HCT116 (cell line): ENCODE data around the gene DNAJB1. TPM values are rescaled to one million over a fixed set of nuclear protein-coding genes. Genes with fewer than 3 reads are reported as not detected.
"Not testable (repeated sequence)": the region's sequence is repeated elsewhere in the genome, so short reads cannot be mapped to it uniquely, and the experiment has no call there.

ENCODE experiments used
- ATAC-seq: fragments of 200-7000 bp; cut with Tn5 transposase; 2 replicates; pipeline ENCODE4 v1.9.1; 2020; ENCODE audit warnings: mild to moderate bottlenecking, moderate library complexity
- BruUV-seq: library from RNA; stranded (reverse); fragments of 400-500 nt; replicated peaks from 2 replicates; lab custom pipeline; 2021; lab: Mats Ljungman, UMichigan
- CTCF ChIA-PET: fragments of 300-600 bp; sonication (Branson Sonifier 250); formaldehyde crosslinking; loops from one replicate; lab custom pipeline; 2021; ENCODE audit warnings: antibody characterized with exemption; lab: Charles Lee
- POLR2A ChIA-PET: fragments of 300-600, 350-600 bp; sonication (Branson Sonifier 250); formaldehyde crosslinking; loops from one replicate; lab custom pipeline; 2021; ENCODE audit warnings: antibody characterized with exemption; lab: Charles Lee
- RAD21 ChIA-PET, 2 experiments: fragments of 300-600 bp; sonication (Branson Sonifier 250); formaldehyde crosslinking; loops; one replicate each; lab custom pipeline; 2023; ENCODE audit warnings: low total read pairs in 2 of 2; ENCODE audit not compliant: uncharacterized antibody in 2 of 2, unreplicated experiment in 2 of 2, low non-redundant PET in 1 of 2; lab: Charles Lee
- DNase-seq: peaks from one replicate; pipeline ENCODE4 v3.0.0-alpha.2; 2010; ENCODE audit warnings: low read depth, low spot score
- H2AFZ ChIP-seq: fragments of 200-600 bp; shearing (Covaris generic), sonication (generic); 2 replicates; pipeline ENCODE4 v1.6.1; 2017; ENCODE audit warnings: low read depth, mixed run types, mixed read lengths, antibody characterized with exemption, low read length; ENCODE audit not compliant: poor library complexity, severe bottlenecking
- H3K27ac ChIP-seq: 2 replicates; pipeline ENCODE4 v1.5.1; 2012; ENCODE audit warnings: low read depth, low read length
- H3K27me3 ChIP-seq: fragments of 200-600 bp; sonication (generic); 2 replicates; pipeline ENCODE4 v1.6.1; 2016; ENCODE audit warnings: mixed run types, low read length, mixed read lengths; ENCODE audit not compliant: insufficient read depth
- H3K36me3 ChIP-seq, 2 experiments: fragments of 200-500 bp in 1 of 2; fragments of 200-600 bp in 1 of 2; sonication (Bioruptor generic) in 1 of 2; sonication (generic) in 1 of 2; 2 replicates each; pipeline versions ENCODE4 v1.5.1 to v1.6.1; 2014 to 2016; ENCODE audit warnings: low read length in 2 of 2, inconsistent platforms in 1 of 2, mixed read lengths in 1 of 2, mixed run types in 1 of 2; ENCODE audit not compliant: insufficient read depth in 2 of 2, control insufficient read depth in 1 of 2
- H3K4me1 ChIP-seq, 2 experiments: fragments of 200-600 bp in 1 of 2; sonication (generic) in 1 of 2; 2 replicates each; pipeline versions ENCODE4 v1.5.1 to v1.6.1; 2012 to 2017; ENCODE audit warnings: low read length in 2 of 2, inconsistent platforms in 1 of 2, mild to moderate bottlenecking in 1 of 2, mixed read lengths in 1 of 2, mixed run types in 1 of 2, moderate library complexity in 1 of 2; ENCODE audit not compliant: insufficient read depth in 2 of 2, control insufficient read depth in 1 of 2
- H3K4me2 ChIP-seq: fragments of 200-600 bp; sonication (generic); 2 replicates; pipeline ENCODE4 v1.6.1; 2017; ENCODE audit warnings: mixed run types, low read length, mixed read lengths
- H3K4me3 ChIP-seq, 2 experiments: fragments of 200-600 bp in 1 of 2; sonication (generic) in 1 of 2; replicated peaks in 1 of 2; 2 replicates each; pipeline ENCODE4 v1.5.1; 2011 to 2016; ENCODE audit warnings: low read length in 2 of 2, control low read depth in 1 of 2, low read depth in 1 of 2, mild to moderate bottlenecking in 1 of 2, mixed read lengths in 1 of 2, mixed run types in 1 of 2
- H3K79me2 ChIP-seq: fragments of 200-600 bp; sonication (generic); 2 replicates; pipeline ENCODE4 v1.6.1; 2017; ENCODE audit warnings: mild to moderate bottlenecking, mixed run types, low read length, moderate library complexity, mixed read lengths; ENCODE audit not compliant: insufficient read depth
- H3K9ac ChIP-seq: fragments of 200-600 bp; sonication (generic); 2 replicates; pipeline ENCODE4 v1.6.1; 2016; ENCODE audit warnings: low read length, mixed read lengths
- H3K9me2 ChIP-seq: fragments of 200-600 bp; sonication (generic), shearing (Covaris generic); 2 replicates; pipeline ENCODE4 v1.6.1; 2017; ENCODE audit warnings: mixed run types, mild to moderate bottlenecking, moderate library complexity; ENCODE audit not compliant: insufficient read depth
- H3K9me3 ChIP-seq, 2 experiments: fragments of 200-500 bp in 1 of 2; fragments of 200-600 bp in 1 of 2; sonication (Bioruptor generic) in 1 of 2; sonication (generic) in 1 of 2; 2 replicates each; pipeline ENCODE4 v1.6.1; 2014 to 2017; ENCODE audit warnings: low read length in 2 of 2, mixed read lengths in 2 of 2, inconsistent platforms in 1 of 2, low read depth in 1 of 2, mild to moderate bottlenecking in 1 of 2, mixed run types in 1 of 2, moderate library complexity in 1 of 2; ENCODE audit not compliant: control insufficient read depth in 1 of 2, insufficient read depth in 1 of 2
- H4K20me1 ChIP-seq: fragments of 200-600 bp; sonication (generic), shearing (Covaris generic); 2 replicates; pipeline ENCODE4 v1.6.1; 2017; ENCODE audit warnings: mixed run types, mild to moderate bottlenecking, moderate library complexity; ENCODE audit not compliant: insufficient read depth
- ATF3 ChIP-seq: IDR thresholded peaks from 2 replicates; pipeline ENCODE4 v1.6.1; 2012
- EGR1 ChIP-seq: IDR thresholded peaks from 2 replicates; pipeline ENCODE4 v1.6.1; 2012; ENCODE audit warnings: low read depth
- ELF1 ChIP-seq: IDR thresholded peaks from 2 replicates; pipeline ENCODE4 v1.6.1; 2012; ENCODE audit warnings: low read depth, borderline replicate concordance
- POLR2AphosphoS5 ChIP-seq: IDR thresholded peaks from 2 replicates; pipeline ENCODE4 v1.6.1; 2011; ENCODE audit warnings: mild to moderate bottlenecking, low read depth, low read length, moderate library complexity
- ZBTB33 ChIP-seq: IDR thresholded peaks from 2 replicates; pipeline ENCODE4 v1.6.1; 2011; ENCODE audit warnings: mild to moderate bottlenecking, low read length, moderate library complexity; ENCODE audit not compliant: insufficient replicate concordance; ENCODE audit errors: extremely low read depth
- intact Hi-C: fragments of 100-400 bp; cut with micrococcal nuclease; formaldehyde crosslinking; loops from 2 replicates; pipeline ENCODE4 v1.10.0; 2022
- total RNA-seq: library from RNA; stranded (reverse); gene quantifications from one replicate; pipeline ENCODE4 v1.2.1, GENCODE V29; 2021; ENCODE audit not compliant: unreplicated experiment

Gene DNAJB1
- total RNA-seq, 1 experiment from 2014 or later, result 175 TPM

- TF ChIP-seq ZBTB33 (no peak), ELF1 (no peak), ATF3 (no peak), EGR1 (no peak), POLR2AphosphoS5 (no peak)
- TF ChIP-seq, all 23 proteins: peak for 0
These were observed 24.6 kb upstream of the DNAJB1 start (continued) for GRCh38 chr19:14542711-14543328.

- BruUV-seq, H3K9ac ChIP-seq, RAD21 ChIA-PET, H3K9me2 ChIP-seq, H4K20me1 ChIP-seq, H3K27ac ChIP-seq, intact Hi-C loops, ATAC-seq, H3K27me3 ChIP-seq, H3K36me3 ChIP-seq, CTCF ChIA-PET, DNase-seq, H2AFZ ChIP-seq, POLR2A ChIA-PET, H3K4me2 ChIP-seq, H3K9me3 ChIP-seq, H3K4me3 ChIP-seq: not testable (repeated sequence)
- peaks cover 90% of the 10 kb centered on the region for H3K79me2 ChIP-seq
- peaks cover 4 to 22% of the 10 kb centered on the region in 2 experiments; a peak in 3 of 4 replicates for H3K4me1 ChIP-seq
These were observed 23.8 kb upstream of the DNAJB1 start for GRCh38 chr19:14541979-14542378.
